OCI-LY3 (cell line): ENCODE measurements around the gene CMSS1.

ENCODE experiments used
- H2AFZ ChIP-seq: fragments of 200-600, 300-600 bp; shearing (Covaris generic); 2 replicates; pipeline ENCODE4 v1.6.0; 2014; ENCODE audit warnings: antibody characterized with exemption, low read depth, low read length
- H3K27ac ChIP-seq: fragments of 200-600, 300-600 bp; sonication (generic); 2 replicates; pipeline ENCODE4 v1.5.1; 2014; ENCODE audit warnings: mild to moderate bottlenecking, low read length, moderate library complexity, mixed read lengths
- H3K27me3 ChIP-seq: fragments of 200-600, 300-600 bp; sonication (generic); 2 replicates; pipeline ENCODE4 v1.6.1; 2014; ENCODE audit warnings: low read depth, low read length, mixed read lengths
- H3K36me3 ChIP-seq: fragments of 200-600, 300-600 bp; sonication (generic); replicated peaks from 2 replicates; pipeline ENCODE3; 2014; ENCODE audit warnings: low read depth, low read length, mixed read lengths
- H3K4me1 ChIP-seq: fragments of 300-600, 200-600 bp; sonication (generic); 2 replicates; pipeline ENCODE4 v1.6.1; 2014; ENCODE audit warnings: low read length, mixed read lengths
- H3K4me2 ChIP-seq: fragments of 200-600, 300-600 bp; sonication (generic); 2 replicates; pipeline ENCODE4 v1.6.1; 2014; ENCODE audit warnings: low read length, mixed read lengths
- H3K4me3 ChIP-seq: fragments of 300-600, 200-600 bp; sonication (generic); 2 replicates; pipeline ENCODE4 v1.5.1; 2014; ENCODE audit warnings: antibody characterized with exemption, mild to moderate bottlenecking, low read length, moderate library complexity
- H3K79me2 ChIP-seq: fragments of 300-600, 200-600 bp; shearing (Covaris generic); 2 replicates; pipeline ENCODE4 v1.6.1; 2014; ENCODE audit warnings: mild to moderate bottlenecking, low read length, mixed read lengths
- H3K9ac ChIP-seq: fragments of 300-600, 200-600 bp; shearing (Covaris generic); 2 replicates; pipeline ENCODE4 v1.6.0; 2014; ENCODE audit warnings: mild to moderate bottlenecking, low read length, moderate library complexity
- H3K9me3 ChIP-seq: fragments of 200-600, 300-600 bp; shearing (Covaris generic); 2 replicates; pipeline ENCODE4 v1.6.1; 2014; ENCODE audit warnings: low read length, mixed read lengths; ENCODE audit not compliant: insufficient read depth
- H4K20me1 ChIP-seq: fragments of 200-600, 300-600 bp; sonication (generic); 2 replicates; pipeline ENCODE4 v1.6.1; 2016; ENCODE audit warnings: low read length, mixed read lengths; ENCODE audit not compliant: insufficient read depth
- CTCF ChIP-seq: fragments of 200-600, 300-600 bp; sonication (generic); IDR thresholded peaks from 2 replicates; pipeline ENCODE4 v1.5.1; 2014; ENCODE audit warnings: antibody characterized with exemption, low read length, low read depth
- EZH2phosphoT487 ChIP-seq: fragments of 200-600 bp; shearing (Covaris generic); IDR thresholded peaks from 2 replicates; pipeline ENCODE4 v1.6.1; 2018; ENCODE audit warnings: antibody characterized with exemption, mixed run types, low read depth

Gene CMSS1

DNA sequence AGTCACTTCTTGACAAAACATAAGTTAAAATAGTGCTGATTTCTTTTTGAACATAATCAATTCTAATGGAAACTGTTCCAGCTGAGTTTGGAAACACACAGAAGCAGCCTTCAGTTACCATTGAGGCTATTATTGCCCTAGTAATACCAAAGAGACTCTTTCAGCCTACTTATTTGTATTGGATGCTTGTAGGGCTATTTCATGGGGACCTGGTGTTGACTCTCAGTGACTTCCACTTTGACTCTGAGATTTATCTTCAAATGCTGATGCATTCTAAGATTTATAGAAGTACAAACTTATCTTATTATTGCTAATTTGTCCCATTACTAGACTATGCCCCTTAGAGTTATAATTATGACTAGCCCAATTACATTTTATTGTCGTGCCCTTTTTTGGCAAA lies 67.4 kb downstream of the CMSS1 start:
- H3K9ac ChIP-seq: no peak overlapping the region
- H3K27me3 ChIP-seq: no peaks in the 10 kb centered on the region
- H3K27ac ChIP-seq: no peak overlapping the region
- no peaks in the 10 kb centered on the region for H3K9me3 ChIP-seq
- 0 out of 2 replicates have a peak, but pooled peaks cover 2% of the 10 kb centered on the region for H3K79me2 ChIP-seq
- no peak overlapping the region for H3K4me3 ChIP-seq
- no peak for TF ChIP-seq EZH2phosphoT487
- no peak for TF ChIP-seq CTCF
- H3K4me2 ChIP-seq: no peak overlapping the region
- H3K4me1 ChIP-seq: peaks cover 5% of the 10 kb centered on the region
- H2AFZ ChIP-seq: no peak overlapping the region
- H4K20me1 ChIP-seq: no peaks in the 10 kb centered on the region; the same call in 1 of the 2 replicates
- H3K36me3 ChIP-seq: no peaks in the 10 kb centered on the region

- no peaks in the 10 kb centered on the region; the same call in 1 of the 2 replicates for H4K20me1 ChIP-seq
- no peaks in the 10 kb centered on the region for H3K9me3 ChIP-seq
- H3K4me2 ChIP-seq: no peak overlapping the region
- no peak overlapping the region for H3K9ac ChIP-seq
- TF ChIP-seq EZH2phosphoT487: no peak
- no peak for TF ChIP-seq CTCF
- H3K36me3 ChIP-seq: no peaks in the 10 kb centered on the region
- no peak overlapping the region for H2AFZ ChIP-seq
- H3K27ac ChIP-seq: no peak overlapping the region
- H3K4me3 ChIP-seq: no peak overlapping the region
- no peaks in the 10 kb centered on the region for H3K27me3 ChIP-seq
- 0 out of 2 replicates have a peak, but pooled peaks cover 2% of the 10 kb centered on the region for H3K79me2 ChIP-seq
- peaks cover 5% of the 10 kb centered on the region for H3K4me1 ChIP-seq
Observed at GRCh38 chr3:99885851-99886250, 68.2 kb downstream of the CMSS1 start.

DNA sequence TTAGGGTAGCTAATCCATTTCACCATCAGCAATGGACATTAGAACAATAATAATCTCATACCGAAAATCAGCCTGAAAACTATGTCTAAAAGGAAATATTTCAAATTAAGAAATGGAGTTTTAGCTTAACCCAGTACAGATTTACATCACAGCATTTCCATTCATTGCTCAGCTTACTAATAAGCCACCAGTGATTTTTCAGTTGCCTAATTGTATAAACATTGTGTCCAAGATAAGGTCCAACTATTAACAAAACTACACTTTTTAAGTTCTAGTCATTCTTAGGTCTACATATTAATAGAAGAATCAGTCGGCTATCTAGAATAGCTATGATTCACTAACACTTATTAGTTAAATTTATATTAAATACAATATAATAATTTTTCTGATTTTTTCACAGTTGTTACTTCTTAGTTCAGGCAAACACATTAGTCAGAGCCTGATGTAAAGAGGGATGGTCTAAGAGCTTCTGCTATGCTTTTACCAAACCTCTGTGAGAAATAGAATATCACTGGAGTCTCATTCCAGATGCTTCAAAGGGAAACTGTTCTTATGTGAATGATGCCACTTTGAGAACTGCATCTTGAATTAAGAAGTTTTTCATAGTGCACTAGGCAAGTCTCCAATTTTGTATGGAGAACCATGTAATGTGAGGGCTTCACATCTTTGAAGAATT lies 74.1 kb downstream of the CMSS1 start:
- Histone ChIP-seq H2AFZ (no peak overlapping the region), H3K4me3 (no peak overlapping the region), H3K27me3 (no peaks in the 10 kb centered on the region), H3K36me3 (no peaks in the 10 kb centered on the region), H4K20me1 (no peaks in the 10 kb centered on the region), H3K4me1 (peaks cover 8% of the 10 kb centered on the region; the same call in 1 of the 2 replicates), H3K79me2 (peaks cover 5% of the 10 kb centered on the region; the same call in 1 of the 2 replicates), H3K9me3 (no peaks in the 10 kb centered on the region), H3K4me2 (no peak overlapping the region), H3K27ac (no peak overlapping the region), H3K9ac (no peak overlapping the region)
- TF ChIP-seq CTCF: no peak
- no peak for TF ChIP-seq EZH2phosphoT487

GRCh38 chr3:99892332-99892731 lies 74.7 kb downstream of the CMSS1 start:
- Histone ChIP-seq H3K27me3 (no peaks in the 10 kb centered on the region), H3K9ac (no peak overlapping the region), H4K20me1 (no peaks in the 10 kb centered on the region), H3K79me2 (peaks cover 5% of the 10 kb centered on the region; the same call in 1 of the 2 replicates), H2AFZ (no peak overlapping the region), H3K27ac (no peak overlapping the region), H3K36me3 (no peaks in the 10 kb centered on the region), H3K4me2 (no peak overlapping the region), H3K9me3 (no peaks in the 10 kb centered on the region), H3K4me3 (no peak overlapping the region), H3K4me1 (peaks cover 8% of the 10 kb centered on the region; the same call in 1 of the 2 replicates)
- no peak for TF ChIP-seq EZH2phosphoT487
- no peak for TF ChIP-seq CTCF
